HepG2 (cell line): ENCODE results near the gene SSC5D. TPM values are rescaled to one million over a fixed set of nuclear protein-coding genes. Genes with fewer than 3 reads are reported as not detected.

Source experiments
- DR1 ChIP-seq: sonication (generic); formaldehyde crosslinking; IDR thresholded peaks from 2 replicates; pipeline ENCODE4 v1.8.0; 2021; ENCODE audit warnings: mild to moderate bottlenecking, missing genetic modification reagents, inconsistent platforms
- HDAC1 ChIP-seq: sonication (generic); formaldehyde crosslinking; IDR thresholded peaks from 2 replicates; pipeline ENCODE4 v1.5.1; 2020; ENCODE audit warnings: mild to moderate bottlenecking, missing genetic modification reagents
- HOMEZ ChIP-seq: IDR thresholded peaks from 2 replicates; pipeline ENCODE4 v1.6.1; 2016; ENCODE audit warnings: low read depth
- JUND ChIP-seq: sonication (generic); formaldehyde crosslinking; IDR thresholded peaks from 2 replicates; pipeline ENCODE4 v1.8.0; 2022; ENCODE audit warnings: mild to moderate bottlenecking, missing genetic modification reagents
- KLF12 ChIP-seq: sonication (generic); formaldehyde crosslinking; IDR thresholded peaks from 2 replicates; pipeline ENCODE4 v1.4.0; 2020; ENCODE audit warnings: missing genetic modification reagents, borderline replicate concordance
- NFIB ChIP-seq: sonication (generic); formaldehyde crosslinking; IDR thresholded peaks from 2 replicates; pipeline ENCODE4 v1.9.0; 2021; ENCODE audit warnings: missing genetic modification reagents, mild to moderate bottlenecking, borderline replicate concordance
- RARG ChIP-seq: sonication (generic); formaldehyde crosslinking; IDR thresholded peaks from 2 replicates; pipeline ENCODE4 v1.4.0; 2020; ENCODE audit warnings: low read depth, mild to moderate bottlenecking, missing genetic modification reagents
- TFDP2 ChIP-seq: sonication (generic); formaldehyde crosslinking; IDR thresholded peaks from 2 replicates; pipeline ENCODE4 v1.4.0; 2020; ENCODE audit warnings: missing genetic modification reagents
- ZNF318 ChIP-seq: sonication (generic); formaldehyde crosslinking; IDR thresholded peaks from 2 replicates; pipeline ENCODE4 v1.4.0; 2020; ENCODE audit warnings: mild to moderate bottlenecking, missing genetic modification reagents
- ZNF503 ChIP-seq: sonication (generic); formaldehyde crosslinking; IDR thresholded peaks from 2 replicates; pipeline ENCODE4 v1.4.0; 2020; ENCODE audit warnings: missing genetic modification reagents
- ZNF720 ChIP-seq: sonication (generic); formaldehyde crosslinking; IDR thresholded peaks from 2 replicates; pipeline ENCODE4 v1.4.0; 2020; ENCODE audit warnings: missing genetic modification reagents
- polyA plus RNA-seq, 8 experiments: library from polyadenylated mRNA; depleted of rRNA in 3 of 8; stranded (reverse) in 7 of 8; unstranded in 1 of 8; fragments of >200 nt; fragmentation: Illumina TruSeq in 4 of 8; extraction: Trizol in 4 of 8; gene quantifications; 2 replicates each; pipeline versions ENCODE4 v1.2.1 to v1.2.3, GENCODE V29; 2011 to 2016; ENCODE audit warnings: low read depth in 4 of 8, missing spikeins in 1 of 8, mixed read lengths in 1 of 8; ENCODE audit not compliant: insufficient read depth in 1 of 8
- total RNA-seq, 5 experiments: library from RNA; depleted of rRNA; stranded (reverse); fragments of >200 nt; fragmentation: Illumina TruSeq; extraction: Trizol; gene quantifications; 2 replicates each; pipeline ENCODE4 v1.2.3, GENCODE V29; 2016; ENCODE audit warnings: low read depth in 1 of 5

The SSC5D gene
- total and polyA plus RNA-seq, 2 of the 13 experiments (the other 11 are each of a cell fraction or from before 2014, with no cell fraction given), result not detected

GRCh38 chr19:55467236-55468053, 20.8 kb upstream of the SSC5D start (continued):
- TF ChIP-seq HOMEZ (0 out of 2 replicates have a peak, but pooled peaks have one; percentile 10), HDAC1 (CRISPR knock-in tag) (0 out of 2 replicates have a peak, but pooled peaks have one; percentile 41), ZNF720 (CRISPR knock-in tag) (no peak), ZNF318 (no peak), ZNF503 (CRISPR knock-in tag) (no peak), DR1 (CRISPR knock-in tag) (no peak), TFDP2 (CRISPR knock-in tag) (0 out of 2 replicates have a peak, but pooled peaks have one; percentile 48), KLF12 (CRISPR knock-in tag) (no peak; the same call in 1 of the 2 replicates), NFIB (CRISPR knock-in tag) (no peak), RARG (CRISPR knock-in tag) (no peak), JUND (CRISPR knock-in tag) (no peak)
